Mucosa of descending colon (tissue), 3 donors: ENCODE measurements around the gene ACAD10. TPM values are rescaled to one million over a fixed set of nuclear protein-coding genes. Genes with fewer than 3 reads are reported as not detected.
"Not testable (repeated sequence)": the region's sequence is repeated elsewhere in the genome, so short reads cannot be mapped to it uniquely, and the experiment has no call there.

Experiments used
- ATAC-seq: fragments of 200-7000 bp; cut with Tn5 transposase; one replicate; pipeline ENCODE4 v1.9.1; 2020; ENCODE audit warnings: mild to moderate bottlenecking, moderate library complexity
- DNase-seq, 3 donors: peaks; one replicate each; pipeline ENCODE4 v3.0.0-alpha.2; 2020
- H3K36me3 ChIP-seq: fragments of 200-600 bp; one replicate; pipeline ENCODE4 v1.8.0; 2021; ENCODE audit warnings: low read depth, mild to moderate bottlenecking
- H3K4me1 ChIP-seq: fragments of 200-600 bp; one replicate; pipeline ENCODE4 v1.8.0; 2021; ENCODE audit warnings: low read depth, mild to moderate bottlenecking
- H3K4me3 ChIP-seq: fragments of 200-600 bp; one replicate; pipeline ENCODE4 v1.8.0; 2021; ENCODE audit warnings: mild to moderate bottlenecking
- H3K9me3 ChIP-seq: fragments of 200-600 bp; one replicate; pipeline ENCODE4 v1.8.0; 2021; ENCODE audit warnings: mild to moderate bottlenecking
- CTCF ChIP-seq: fragments of 200-600 bp; IDR thresholded peaks from one replicate; pipeline ENCODE4 v1.8.0; 2022; ENCODE audit warnings: antibody characterized with exemption, mild to moderate bottlenecking
- intact Hi-C, 2 donors: fragments of 100-400 bp; cut with DNase I in 1 of 2; cut with micrococcal nuclease in 1 of 2; formaldehyde crosslinking; loops; one replicate each; pipeline versions ENCODE4 v1.11.0 to v1.11.1; 2022; cut with DNase I, micrococcal nuclease
- total RNA-seq, 3 donors: library from RNA; stranded (reverse); fragmentation: NEBNext Ultra II Directional in 2 of 3; extraction: Animal tissue kit (Norgen Biotek cat#: 25700) in 2 of 3; gene quantifications; one replicate each; pipeline versions ENCODE4 v1.2.1 to v1.2.4, GENCODE V29; 2021 to 2023
- donor health status: DM: no; HTN: no; CAD: no; lungs with moderate emphysema.
- donor health status: DM: no; HTN: no; CAD: no.
- donor health status: DM: no; HTN: yes; CAD: no.

The ACAD10 gene
- total RNA-seq, 3 donors from 2014 or later: 36.5 to 55.8 (median 37.9) TPM

GRCh38 chr12:111715279-111715678 lies 29.4 kb downstream of the ACAD10 start:
- Histone ChIP-seq H3K4me1 (no peaks in the 10 kb centered on the region), H3K36me3 (peaks cover 3% of the 10 kb centered on the region), H3K4me3 (no peak overlapping the region), H3K9me3 (no peaks in the 10 kb centered on the region)
- DNase-seq (no peak), ATAC-seq (peak; percentile 49)
- intact Hi-C loops: no loop called here
- no peak for TF ChIP-seq CTCF

DNA sequence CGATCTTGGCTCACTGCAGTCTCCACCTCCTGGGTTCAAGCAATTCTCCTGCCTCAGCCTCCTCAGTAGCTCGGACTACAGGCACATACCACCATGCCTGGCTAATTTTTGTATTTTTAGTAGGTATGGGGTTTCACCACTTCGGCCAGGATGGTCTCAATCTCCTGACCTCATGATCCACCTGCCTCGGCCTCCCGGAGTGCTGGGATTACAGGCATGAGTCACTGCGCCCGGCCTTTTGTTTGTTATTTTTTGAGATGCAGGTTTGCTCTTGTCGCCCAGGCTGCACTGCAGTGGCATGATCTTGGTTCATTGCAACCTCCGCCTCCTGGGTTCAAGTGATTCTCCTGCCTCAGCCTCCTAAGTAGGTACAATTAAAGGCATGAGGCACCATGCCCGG lies 33.5 kb downstream of the ACAD10 start:
- H3K4me3 ChIP-seq, intact Hi-C loops, H3K4me1 ChIP-seq, ATAC-seq, H3K9me3 ChIP-seq, H3K36me3 ChIP-seq, DNase-seq: not testable (repeated sequence)

- no peak for TF ChIP-seq CTCF
- Histone ChIP-seq H3K4me1 (no peaks in the 10 kb centered on the region), H3K9me3 (no peaks in the 10 kb centered on the region), H3K36me3 (no peaks in the 10 kb centered on the region), H3K4me3 (no peak overlapping the region)
- no peak for ATAC-seq
- DNase-seq: no peak
- intact Hi-C loops: no loop called here
These were observed 34.6 kb downstream of the ACAD10 start for GRCh38 chr12:111720457-111720856.

- H3K4me3 ChIP-seq, intact Hi-C loops, DNase-seq, H3K4me1 ChIP-seq, H3K9me3 ChIP-seq, H3K36me3 ChIP-seq, ATAC-seq: not testable (repeated sequence)
These were observed 38.0 kb downstream of the ACAD10 start for GRCh38 chr12:111723646-111724360.

- Histone ChIP-seq H3K9me3 (no peaks in the 10 kb centered on the region), H3K36me3 (no peaks in the 10 kb centered on the region), H3K4me3 (no peak overlapping the region), H3K4me1 (no peaks in the 10 kb centered on the region)
- TF ChIP-seq CTCF: no peak
- ATAC-seq (no peak), DNase-seq (no peak)
- intact Hi-C loops: no loop called here
These were observed 42.9 kb downstream of the ACAD10 start for GRCh38 chr12:111728795-111729194.

DNA sequence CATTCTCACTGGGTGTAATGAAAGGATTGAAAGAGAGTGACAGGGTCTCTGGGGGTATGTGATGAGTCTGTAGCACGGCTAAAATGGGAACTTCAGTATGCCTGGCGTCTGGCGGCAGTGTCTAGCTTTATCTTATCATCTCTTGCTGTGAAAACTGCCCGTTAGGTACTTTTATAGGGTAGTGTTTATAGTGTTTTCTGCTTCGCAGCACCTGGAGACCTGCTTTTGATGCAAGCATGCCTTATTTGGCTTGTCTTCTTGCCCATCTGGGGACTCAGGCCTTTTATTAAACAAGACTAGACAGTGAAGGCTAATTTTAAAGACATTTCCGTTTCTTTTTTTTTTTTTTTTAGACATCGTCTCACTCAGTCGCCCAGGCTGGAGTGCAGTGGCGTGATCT lies 44.6 kb downstream of the ACAD10 start:
- TF ChIP-seq CTCF: no peak
- DNase-seq: no peak
- intact Hi-C loops: no loop called here
- H3K36me3 ChIP-seq: no peaks in the 10 kb centered on the region
- H3K9me3 ChIP-seq: no peaks in the 10 kb centered on the region
- no peak for ATAC-seq
- H3K4me3 ChIP-seq: no peak overlapping the region
- no peaks in the 10 kb centered on the region for H3K4me1 ChIP-seq

DNA sequence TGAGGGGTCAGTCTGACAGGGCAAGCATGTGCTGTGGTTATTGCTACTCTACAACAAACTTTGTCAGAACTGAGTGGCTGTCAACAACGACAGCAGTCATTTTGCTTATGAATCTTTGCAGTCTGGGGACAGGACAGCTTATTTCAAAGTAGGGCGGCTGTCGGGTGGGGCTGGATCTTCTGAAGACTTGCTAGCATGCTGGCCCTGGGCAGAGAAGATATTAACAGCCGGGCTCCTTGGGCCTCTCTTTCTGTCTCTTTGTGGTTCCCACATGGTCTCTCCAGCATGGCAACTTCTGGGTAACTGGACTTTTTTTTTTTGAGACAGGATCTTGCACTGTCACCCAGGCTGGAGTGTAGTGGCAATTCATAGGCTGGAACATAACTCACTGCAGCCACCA lies 46.9 kb downstream of the ACAD10 start:
- ATAC-seq (no peak), DNase-seq (no peak)
- no peaks in the 10 kb centered on the region for H3K4me1 ChIP-seq
- H3K4me3 ChIP-seq: no peak overlapping the region
- no peak for TF ChIP-seq CTCF
- H3K9me3 ChIP-seq: no peaks in the 10 kb centered on the region
- no peaks in the 10 kb centered on the region for H3K36me3 ChIP-seq
- intact Hi-C loops: no loop called here
